SK-N-SH treated with all-trans-retinoic acid at 6 μM for 48 hours (cell line): Measurements from ENCODE around the gene SEMA4C.

ENCODE experiments used
- ATAC-seq: fragments of 200-7000 bp; cut with Tn5 transposase; 3 replicates; pipeline ENCODE4 v1.9.1; 2020; ENCODE audit warnings: mild to moderate bottlenecking, moderate library complexity
- ARNTL ChIP-seq: fragments of 450-650 bp; formaldehyde crosslinking; IDR thresholded peaks from 2 replicates; pipeline ENCODE4 v1.5.0; 2020; ENCODE audit warnings: low read depth, mild to moderate bottlenecking, moderate library complexity, borderline replicate concordance
- BACH2 ChIP-seq: fragments of 250-450 bp; sonication (Bioruptor Pico); IDR thresholded peaks from 2 replicates; pipeline ENCODE4 v1.9.0; 2021; ENCODE audit warnings: mild to moderate bottlenecking, borderline replicate concordance
- CSDC2 ChIP-seq: fragments of 250-450 bp; sonication (Bioruptor Pico); IDR thresholded peaks from 2 replicates; pipeline ENCODE4 v1.5.0; 2020; ENCODE audit warnings: mild to moderate bottlenecking, moderate library complexity
- ESRRG ChIP-seq: fragments of 250-450 bp; sonication (Bioruptor Pico); IDR thresholded peaks from 2 replicates; pipeline ENCODE4 v1.6.1; 2021; ENCODE audit warnings: mild to moderate bottlenecking
- GLIS3 ChIP-seq: fragments of 250-450 bp; sonication (Bioruptor Pico); IDR thresholded peaks from 2 replicates; pipeline ENCODE4 v1.5.0; 2020; ENCODE audit warnings: mild to moderate bottlenecking, moderate library complexity
- ISL1 ChIP-seq: fragments of 250-450 bp; sonication (Bioruptor Pico); IDR thresholded peaks from 2 replicates; pipeline ENCODE4 v2.1.2; 2022; ENCODE audit warnings: mild to moderate bottlenecking, moderate library complexity
- OSR1 ChIP-seq: fragments of 250-450 bp; sonication (Bioruptor Pico); IDR thresholded peaks from 2 replicates; pipeline ENCODE4 v1.8.0; 2022; ENCODE audit warnings: moderate library complexity, mild to moderate bottlenecking, inconsistent platforms
- PPARA ChIP-seq: fragments of 250-450 bp; sonication (Bioruptor Pico); IDR thresholded peaks from 2 replicates; pipeline ENCODE4 v1.5.0; 2020; ENCODE audit warnings: mild to moderate bottlenecking, borderline replicate concordance
- RARB ChIP-seq: fragments of 250-450 bp; sonication (Bioruptor Pico); IDR thresholded peaks from 2 replicates; pipeline ENCODE4 v1.8.0; 2021; ENCODE audit warnings: mild to moderate bottlenecking, moderate library complexity
- SNAI2 ChIP-seq: fragments of 250-450 bp; sonication (Bioruptor Pico); IDR thresholded peaks from 2 replicates; pipeline ENCODE4 v1.5.0; 2020; ENCODE audit warnings: mild to moderate bottlenecking, moderate library complexity
- TCF4 ChIP-seq: fragments of 250-450 bp; sonication (Bioruptor Pico); IDR thresholded peaks from 2 replicates; pipeline ENCODE4 v1.8.0; 2021; ENCODE audit warnings: mild to moderate bottlenecking, moderate library complexity, borderline replicate concordance
- TOX ChIP-seq: fragments of 250-450 bp; sonication (Bioruptor Pico); IDR thresholded peaks from 2 replicates; pipeline ENCODE4 v1.8.0; 2021; ENCODE audit warnings: mild to moderate bottlenecking, moderate library complexity, borderline replicate concordance
- ZFP3 ChIP-seq: fragments of 250-450 bp; sonication (Bioruptor Pico); IDR thresholded peaks from 2 replicates; pipeline ENCODE4 v1.5.0; 2020; ENCODE audit warnings: mild to moderate bottlenecking, moderate library complexity
- ZFP30 ChIP-seq: fragments of 450-650 bp; formaldehyde crosslinking; IDR thresholded peaks from 2 replicates; pipeline ENCODE4 v1.5.0; 2022; ENCODE audit warnings: mild to moderate bottlenecking, moderate library complexity
- ZNF565 ChIP-seq: fragments of 450-650 bp; formaldehyde crosslinking; conservative IDR thresholded peaks from 2 replicates; pipeline ENCODE4 v1.5.0; 2020; ENCODE audit warnings: low read depth, mild to moderate bottlenecking, moderate library complexity
- ZNF70 ChIP-seq: fragments of 450-650 bp; formaldehyde crosslinking; IDR thresholded peaks from 2 replicates; pipeline ENCODE4 v1.5.0; 2020; ENCODE audit warnings: mild to moderate bottlenecking, moderate library complexity
- ZNF8 ChIP-seq: fragments of 450-650 bp; formaldehyde crosslinking; IDR thresholded peaks from 2 replicates; pipeline ENCODE4 v1.5.0; 2020; ENCODE audit warnings: mild to moderate bottlenecking, moderate library complexity
- TF ChIP-seq, protein P1 (sequence below): fragments of 250-450 bp; sonication (Bioruptor Pico); IDR thresholded peaks from 2 replicates; pipeline ENCODE4 v1.8.0; 2021; ENCODE audit warnings: low read depth, mild to moderate bottlenecking, moderate library complexity, borderline replicate concordance
- TF ChIP-seq, protein P2 (sequence below): fragments of 250-450 bp; sonication (Bioruptor Pico); IDR thresholded peaks from 2 replicates; pipeline ENCODE4 v1.8.0; 2020; ENCODE audit warnings: mild to moderate bottlenecking, moderate library complexity, borderline replicate concordance
- TF ChIP-seq, protein P3 (sequence below): fragments of 250-450 bp; sonication (Bioruptor Pico); IDR thresholded peaks from 2 replicates; pipeline ENCODE4 v1.5.0; 2020; ENCODE audit warnings: mild to moderate bottlenecking, moderate library complexity
- TF ChIP-seq, protein P4 (sequence below): fragments of 250-450 bp; sonication (Bioruptor Pico); IDR thresholded peaks from 2 replicates; pipeline ENCODE4 v1.5.1; 2020; ENCODE audit warnings: low read depth, mild to moderate bottlenecking, moderate library complexity
- TF ChIP-seq, protein P5 (sequence below): fragments of 250-450 bp; sonication (Bioruptor Pico); IDR thresholded peaks from 2 replicates; pipeline ENCODE4 v1.5.1; 2021; ENCODE audit warnings: mild to moderate bottlenecking, moderate library complexity

Gene SEMA4C

DNA sequence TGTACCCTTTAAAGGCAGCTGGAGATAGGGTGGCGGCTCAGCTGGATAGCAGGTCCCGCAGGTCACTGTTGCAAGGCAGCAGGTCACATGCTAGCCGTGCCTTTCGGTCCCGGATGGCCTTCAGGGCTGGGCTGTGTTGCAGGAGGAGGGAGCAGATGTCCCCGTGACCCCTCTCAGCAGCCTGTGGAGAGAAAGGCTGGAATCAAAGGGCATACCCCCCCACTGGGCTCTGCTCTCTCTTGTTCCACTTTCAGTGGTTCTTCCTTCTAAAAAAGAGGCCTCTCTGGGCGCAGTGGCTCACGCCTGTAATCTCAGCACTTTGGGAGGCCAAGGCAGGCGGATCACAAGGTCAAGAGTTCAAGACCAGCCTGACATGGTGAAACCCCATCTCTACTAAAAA is 21.6 kb downstream of the SEMA4C start (continued):
- TF ChIP-seq, protein P1, sequence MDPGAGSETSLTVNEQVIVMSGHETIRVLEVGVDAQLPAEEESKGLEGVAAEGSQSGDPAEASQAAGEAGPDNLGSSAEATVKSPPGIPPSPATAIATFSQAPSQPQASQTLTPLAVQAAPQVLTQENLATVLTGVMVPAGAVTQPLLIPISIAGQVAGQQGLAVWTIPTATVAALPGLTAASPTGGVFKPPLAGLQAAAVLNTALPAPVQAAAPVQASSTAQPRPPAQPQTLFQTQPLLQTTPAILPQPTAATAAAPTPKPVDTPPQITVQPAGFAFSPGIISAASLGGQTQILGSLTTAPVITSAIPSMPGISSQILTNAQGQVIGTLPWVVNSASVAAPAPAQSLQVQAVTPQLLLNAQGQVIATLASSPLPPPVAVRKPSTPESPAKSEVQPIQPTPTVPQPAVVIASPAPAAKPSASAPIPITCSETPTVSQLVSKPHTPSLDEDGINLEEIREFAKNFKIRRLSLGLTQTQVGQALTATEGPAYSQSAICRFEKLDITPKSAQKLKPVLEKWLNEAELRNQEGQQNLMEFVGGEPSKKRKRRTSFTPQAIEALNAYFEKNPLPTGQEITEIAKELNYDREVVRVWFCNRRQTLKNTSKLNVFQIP (CRISPR knock-in tag) = no peak
- no peak for TF ChIP-seq SNAI2 (CRISPR knock-in tag)

DNA sequence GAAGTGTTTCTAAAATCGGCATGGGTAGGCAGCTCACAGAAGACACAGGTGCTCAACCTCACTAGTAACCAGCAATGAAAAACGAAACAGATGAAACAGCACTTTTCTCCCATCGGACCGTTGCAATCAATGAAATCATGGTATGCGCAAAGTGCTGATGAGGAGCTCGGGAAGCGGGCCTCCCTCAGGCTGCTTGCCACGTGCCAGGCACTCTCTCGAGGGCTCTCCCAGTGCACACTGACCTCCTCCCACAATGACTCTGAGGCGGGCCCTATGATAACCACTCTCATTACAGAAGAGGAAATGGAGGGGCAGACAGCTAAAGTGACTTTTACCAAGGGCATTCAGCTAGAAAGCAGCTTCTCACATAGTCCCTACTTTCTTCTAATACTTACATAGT is 22.3 kb downstream of the SEMA4C start:
- no peak for ATAC-seq
- TF ChIP-seq ZFP30 (CRISPR knock-in tag) (no peak), TCF4 (no peak), SNAI2 (CRISPR knock-in tag) (no peak), PPARA (CRISPR knock-in tag) (no peak), CSDC2 (CRISPR knock-in tag) (no peak), ZNF565 (no peak), ZNF70 (no peak), ESRRG (CRISPR knock-in tag) (no peak), ARNTL (CRISPR knock-in tag) (no peak), TOX (CRISPR knock-in tag) (no peak), GLIS3 (CRISPR knock-in tag) (no peak), RARB (no peak), ZNF8 (CRISPR knock-in tag) (no peak), OSR1 (CRISPR knock-in tag) (no peak), BACH2 (CRISPR knock-in tag) (no peak), ISL1 (CRISPR knock-in tag) (no peak)
- TF ChIP-seq, protein P2, sequence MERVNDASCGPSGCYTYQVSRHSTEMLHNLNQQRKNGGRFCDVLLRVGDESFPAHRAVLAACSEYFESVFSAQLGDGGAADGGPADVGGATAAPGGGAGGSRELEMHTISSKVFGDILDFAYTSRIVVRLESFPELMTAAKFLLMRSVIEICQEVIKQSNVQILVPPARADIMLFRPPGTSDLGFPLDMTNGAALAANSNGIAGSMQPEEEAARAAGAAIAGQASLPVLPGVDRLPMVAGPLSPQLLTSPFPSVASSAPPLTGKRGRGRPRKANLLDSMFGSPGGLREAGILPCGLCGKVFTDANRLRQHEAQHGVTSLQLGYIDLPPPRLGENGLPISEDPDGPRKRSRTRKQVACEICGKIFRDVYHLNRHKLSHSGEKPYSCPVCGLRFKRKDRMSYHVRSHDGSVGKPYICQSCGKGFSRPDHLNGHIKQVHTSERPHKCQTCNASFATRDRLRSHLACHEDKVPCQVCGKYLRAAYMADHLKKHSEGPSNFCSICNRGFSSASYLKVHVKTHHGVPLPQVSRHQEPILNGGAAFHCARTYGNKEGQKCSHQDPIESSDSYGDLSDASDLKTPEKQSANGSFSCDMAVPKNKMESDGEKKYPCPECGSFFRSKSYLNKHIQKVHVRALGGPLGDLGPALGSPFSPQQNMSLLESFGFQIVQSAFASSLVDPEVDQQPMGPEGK (CRISPR knock-in tag) = no peak
- TF ChIP-seq, protein P3, sequence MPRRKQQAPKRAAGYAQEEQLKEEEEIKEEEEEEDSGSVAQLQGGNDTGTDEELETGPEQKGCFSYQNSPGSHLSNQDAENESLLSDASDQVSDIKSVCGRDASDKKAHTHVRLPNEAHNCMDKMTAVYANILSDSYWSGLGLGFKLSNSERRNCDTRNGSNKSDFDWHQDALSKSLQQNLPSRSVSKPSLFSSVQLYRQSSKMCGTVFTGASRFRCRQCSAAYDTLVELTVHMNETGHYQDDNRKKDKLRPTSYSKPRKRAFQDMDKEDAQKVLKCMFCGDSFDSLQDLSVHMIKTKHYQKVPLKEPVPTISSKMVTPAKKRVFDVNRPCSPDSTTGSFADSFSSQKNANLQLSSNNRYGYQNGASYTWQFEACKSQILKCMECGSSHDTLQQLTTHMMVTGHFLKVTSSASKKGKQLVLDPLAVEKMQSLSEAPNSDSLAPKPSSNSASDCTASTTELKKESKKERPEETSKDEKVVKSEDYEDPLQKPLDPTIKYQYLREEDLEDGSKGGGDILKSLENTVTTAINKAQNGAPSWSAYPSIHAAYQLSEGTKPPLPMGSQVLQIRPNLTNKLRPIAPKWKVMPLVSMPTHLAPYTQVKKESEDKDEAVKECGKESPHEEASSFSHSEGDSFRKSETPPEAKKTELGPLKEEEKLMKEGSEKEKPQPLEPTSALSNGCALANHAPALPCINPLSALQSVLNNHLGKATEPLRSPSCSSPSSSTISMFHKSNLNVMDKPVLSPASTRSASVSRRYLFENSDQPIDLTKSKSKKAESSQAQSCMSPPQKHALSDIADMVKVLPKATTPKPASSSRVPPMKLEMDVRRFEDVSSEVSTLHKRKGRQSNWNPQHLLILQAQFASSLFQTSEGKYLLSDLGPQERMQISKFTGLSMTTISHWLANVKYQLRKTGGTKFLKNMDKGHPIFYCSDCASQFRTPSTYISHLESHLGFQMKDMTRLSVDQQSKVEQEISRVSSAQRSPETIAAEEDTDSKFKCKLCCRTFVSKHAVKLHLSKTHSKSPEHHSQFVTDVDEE (CRISPR knock-in tag) = no peak
- TF ChIP-seq, protein P4, sequence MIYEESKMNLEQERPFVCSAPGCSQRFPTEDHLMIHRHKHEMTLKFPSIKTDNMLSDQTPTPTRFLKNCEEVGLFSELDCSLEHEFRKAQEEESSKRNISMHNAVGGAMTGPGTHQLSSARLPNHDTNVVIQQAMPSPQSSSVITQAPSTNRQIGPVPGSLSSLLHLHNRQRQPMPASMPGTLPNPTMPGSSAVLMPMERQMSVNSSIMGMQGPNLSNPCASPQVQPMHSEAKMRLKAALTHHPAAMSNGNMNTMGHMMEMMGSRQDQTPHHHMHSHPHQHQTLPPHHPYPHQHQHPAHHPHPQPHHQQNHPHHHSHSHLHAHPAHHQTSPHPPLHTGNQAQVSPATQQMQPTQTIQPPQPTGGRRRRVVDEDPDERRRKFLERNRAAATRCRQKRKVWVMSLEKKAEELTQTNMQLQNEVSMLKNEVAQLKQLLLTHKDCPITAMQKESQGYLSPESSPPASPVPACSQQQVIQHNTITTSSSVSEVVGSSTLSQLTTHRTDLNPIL (CRISPR knock-in tag) = no peak
- TF ChIP-seq, protein P5, sequence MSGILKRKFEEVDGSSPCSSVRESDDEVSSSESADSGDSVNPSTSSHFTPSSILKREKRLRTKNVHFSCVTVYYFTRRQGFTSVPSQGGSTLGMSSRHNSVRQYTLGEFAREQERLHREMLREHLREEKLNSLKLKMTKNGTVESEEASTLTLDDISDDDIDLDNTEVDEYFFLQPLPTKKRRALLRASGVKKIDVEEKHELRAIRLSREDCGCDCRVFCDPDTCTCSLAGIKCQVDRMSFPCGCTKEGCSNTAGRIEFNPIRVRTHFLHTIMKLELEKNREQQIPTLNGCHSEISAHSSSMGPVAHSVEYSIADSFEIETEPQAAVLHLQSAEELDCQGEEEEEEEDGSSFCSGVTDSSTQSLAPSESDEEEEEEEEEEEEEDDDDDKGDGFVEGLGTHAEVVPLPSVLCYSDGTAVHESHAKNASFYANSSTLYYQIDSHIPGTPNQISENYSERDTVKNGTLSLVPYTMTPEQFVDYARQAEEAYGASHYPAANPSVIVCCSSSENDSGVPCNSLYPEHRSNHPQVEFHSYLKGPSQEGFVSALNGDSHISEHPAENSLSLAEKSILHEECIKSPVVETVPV = no peak

DNA sequence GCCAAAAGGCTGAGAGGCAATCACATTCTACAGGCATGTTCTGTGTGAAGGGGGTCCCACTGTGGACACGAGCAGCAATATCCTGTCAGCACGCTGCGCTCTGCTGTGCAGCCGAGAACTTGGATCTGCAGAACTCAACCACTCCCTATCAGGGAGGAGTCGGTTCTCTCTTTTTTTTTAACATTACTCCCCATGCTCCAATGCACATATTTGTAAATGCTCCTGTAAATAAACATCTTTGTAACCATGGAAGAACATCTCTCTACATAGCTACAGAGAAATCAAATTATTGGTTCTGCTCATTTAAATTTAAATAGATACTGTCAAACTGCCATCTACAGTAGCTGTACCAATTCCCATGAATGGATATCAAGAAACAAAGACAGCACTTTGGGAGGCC is 23.1 kb downstream of the SEMA4C start:
- TF ChIP-seq ZNF8 (CRISPR knock-in tag) (no peak), ZFP3 (CRISPR knock-in tag) (no peak), RARB (no peak), ISL1 (CRISPR knock-in tag) (no peak), ZNF565 (no peak), ESRRG (CRISPR knock-in tag) (no peak), ARNTL (CRISPR knock-in tag) (no peak)
- TF ChIP-seq, protein P4 (CRISPR knock-in tag) = no peak
- no peak for ATAC-seq
